H1 (cell line): ENCODE data around the gene TBC1D4. TPM values are rescaled to one million over a fixed set of nuclear protein-coding genes. Genes with fewer than 3 reads are reported as not detected.

Experiments used
- CTCF ChIA-PET: fragments of 300-600 bp; sonication (Branson Sonifier 250); formaldehyde crosslinking; loops from one replicate; lab custom pipeline; 2021; ENCODE audit not compliant: partially characterized antibody; lab: Charles Lee
- POLR2A ChIA-PET: fragments of 300-600 bp; sonication (Branson Sonifier 250); formaldehyde crosslinking; loops from one replicate; lab custom pipeline; 2021; ENCODE audit warnings: inconsistent platforms; ENCODE audit not compliant: partially characterized antibody; lab: Charles Lee
- DNase-seq, 2 experiments: peaks; one replicate each; pipeline versions ENCODE4 v3.0.0 to v3.0.0-alpha.2; 2010 to 2022; ENCODE audit warnings: low spot score in 2 of 2, low read depth in 1 of 2, mixed read lengths in 1 of 2
- FAIRE-seq: peaks from 2 replicates; lab custom pipeline; 2011; peaks lifted over from hg19 to GRCh38; lab: Jason Lieb, UNC
- H2AFZ ChIP-seq: 2 replicates; pipeline ENCODE4 v1.8.1; 2012; ENCODE audit warnings: low read length, inconsistent platforms
- H2AK5ac ChIP-seq: 2 replicates; pipeline ENCODE4 v1.6.1; 2013; ENCODE audit warnings: low read depth, low read length
- H2BK120ac ChIP-seq: replicated peaks from 2 replicates; pipeline ENCODE3; 2013; ENCODE audit warnings: low read depth, low read length, inconsistent platforms
- H2BK12ac ChIP-seq: 2 replicates; pipeline ENCODE4 v1.6.1; 2013; ENCODE audit warnings: low read depth, low read length
- H2BK15ac ChIP-seq: 2 replicates; pipeline ENCODE4 v1.6.1; 2013; ENCODE audit warnings: low read length
- H2BK20ac ChIP-seq: 2 replicates; pipeline ENCODE4 v1.6.1; 2013; ENCODE audit warnings: low read length
- H2BK5ac ChIP-seq: 2 replicates; pipeline ENCODE4 v1.6.1; 2013; ENCODE audit warnings: low read depth, low read length
- H3K14ac ChIP-seq: 2 replicates; pipeline ENCODE4 v1.6.1; 2013; ENCODE audit warnings: inconsistent platforms; ENCODE audit not compliant: insufficient read length
- H3K18ac ChIP-seq: 2 replicates; pipeline ENCODE4 v1.6.1; 2013; ENCODE audit warnings: low read length; ENCODE audit errors: extremely low read depth
- H3K23ac ChIP-seq: 2 replicates; pipeline ENCODE4 v1.6.1; 2013; ENCODE audit warnings: inconsistent platforms; ENCODE audit not compliant: insufficient read length
- H3K23me2 ChIP-seq: 2 replicates; pipeline ENCODE4 v1.6.1; 2013; ENCODE audit warnings: low read depth, low read length
- H3K27ac ChIP-seq: 2 replicates; pipeline ENCODE4 v1.6.1; 2011; ENCODE audit warnings: low read depth, low read length, inconsistent platforms
- H3K27me3 ChIP-seq, 4 experiments: replicated peaks in 1 of 4; 1 replicate in 1 of 4; 2 replicates in 3 of 4; pipeline versions ENCODE4 v1.6.1 to v1.8.1; 2011 to 2013; ENCODE audit warnings: low read length in 3 of 4, mild to moderate bottlenecking in 3 of 4, inconsistent platforms in 2 of 4, mixed read lengths in 2 of 4, moderate library complexity in 1 of 4; ENCODE audit not compliant: control insufficient read depth in 3 of 4, insufficient read depth in 3 of 4; ENCODE audit errors: extremely low read depth in 1 of 4
- H3K36me3 ChIP-seq, 4 experiments: 2 replicates each; pipeline versions ENCODE4 v1.6.1 to v1.8.1; 2011 to 2013; ENCODE audit warnings: mild to moderate bottlenecking in 4 of 4, low read length in 3 of 4, moderate library complexity in 2 of 4, control low read depth in 1 of 4, inconsistent platforms in 1 of 4; ENCODE audit not compliant: insufficient read depth in 4 of 4, control insufficient read depth in 2 of 4
- H3K4ac ChIP-seq: replicated peaks from 2 replicates; pipeline ENCODE3; 2013; ENCODE audit warnings: low read length, low read depth, mixed read lengths, inconsistent platforms; ENCODE audit not compliant: insufficient read length
- H3K4me1 ChIP-seq, 4 experiments: replicated peaks in 1 of 4; 1 replicate in 1 of 4; 2 replicates in 3 of 4; pipeline versions ENCODE4 v1.6.1 to v1.8.1; 2011 to 2013; ENCODE audit warnings: low read length in 3 of 4, inconsistent platforms in 2 of 4, mixed read lengths in 1 of 4; ENCODE audit not compliant: insufficient read depth in 4 of 4, control insufficient read depth in 3 of 4
- H3K4me2 ChIP-seq, 2 experiments: 2 replicates each; pipeline versions ENCODE4 v1.6.1 to v1.8.1; 2011 to 2013; ENCODE audit warnings: low read depth in 2 of 2, low read length in 2 of 2, control low read depth in 1 of 2, inconsistent platforms in 1 of 2, mild to moderate bottlenecking in 1 of 2; ENCODE audit not compliant: insufficient read depth in 1 of 2
- H3K4me3 ChIP-seq, 4 experiments: fragments of 200-600, 300-600 bp in 1 of 4; sonication (generic), shearing (Covaris generic), sonication (Bioruptor Twin) in 1 of 4; 2 replicates each; pipeline versions ENCODE4 v1.5.1 to v1.8.1; 2011 to 2016; ENCODE audit warnings: low read length in 4 of 4, low read depth in 3 of 4, control low read depth in 2 of 4, inconsistent platforms in 2 of 4, mild to moderate bottlenecking in 2 of 4, mixed read lengths in 1 of 4, moderate library complexity in 1 of 4; ENCODE audit not compliant: insufficient read depth in 2 of 4; ENCODE audit errors: extremely low read depth in 1 of 4
- H3K56ac ChIP-seq: replicated peaks from 2 replicates; pipeline ENCODE3; 2013; ENCODE audit warnings: low read depth, mild to moderate bottlenecking, mixed read lengths, low read length, inconsistent platforms; ENCODE audit not compliant: insufficient read length
- H3K79me1 ChIP-seq: 2 replicates; pipeline ENCODE4 v1.6.1; 2013; ENCODE audit warnings: low read depth, low read length, control low read depth
- H3K79me2 ChIP-seq, 2 experiments: 2 replicates each; pipeline versions ENCODE4 v1.6.1 to v1.8.1; 2012 to 2013; ENCODE audit warnings: low read length in 2 of 2, mild to moderate bottlenecking in 2 of 2, inconsistent platforms in 1 of 2; ENCODE audit not compliant: insufficient read depth in 2 of 2, control insufficient read depth in 1 of 2
- H3K9ac ChIP-seq, 4 experiments: replicated peaks in 1 of 4; 1 replicate in 1 of 4; 2 replicates in 3 of 4; pipeline versions ENCODE4 v1.6.1 to v1.8.1; 2011 to 2013; ENCODE audit warnings: low read depth in 3 of 4, low read length in 3 of 4, control low read depth in 2 of 4, mild to moderate bottlenecking in 2 of 4, moderate library complexity in 2 of 4, inconsistent platforms in 1 of 4; ENCODE audit errors: extremely low read depth in 1 of 4
- H3K9me3 ChIP-seq, 2 experiments: 2 replicates each; pipeline versions ENCODE4 v1.6.1 to v1.8.1; 2012 to 2013; ENCODE audit warnings: mild to moderate bottlenecking in 2 of 2, moderate library complexity in 2 of 2, control low read depth in 1 of 2, inconsistent platforms in 1 of 2, low read depth in 1 of 2, low read length in 1 of 2, mixed read lengths in 1 of 2; ENCODE audit not compliant: insufficient read depth in 2 of 2
- H4K20me1 ChIP-seq, 2 experiments: replicated peaks in 1 of 2; 2 replicates each; pipeline versions ENCODE3 to v1.8.1; 2011 to 2013; ENCODE audit warnings: inconsistent platforms in 2 of 2, low read length in 2 of 2, mild to moderate bottlenecking in 1 of 2; ENCODE audit not compliant: insufficient read depth in 2 of 2, control insufficient read depth in 1 of 2
- H4K5ac ChIP-seq: 2 replicates; pipeline ENCODE4 v1.6.1; 2013; ENCODE audit warnings: low read length, low read depth, mixed read lengths, inconsistent platforms; ENCODE audit not compliant: insufficient read length
- H4K8ac ChIP-seq: 2 replicates; pipeline ENCODE4 v1.8.0; 2013; ENCODE audit warnings: mild to moderate bottlenecking, moderate library complexity, low read length, inconsistent platforms; ENCODE audit not compliant: insufficient read depth; ENCODE audit errors: extremely low read depth
- H4K91ac ChIP-seq: replicated peaks from 2 replicates; pipeline ENCODE3; 2013; ENCODE audit warnings: low read length, mixed read lengths, inconsistent platforms; ENCODE audit not compliant: insufficient read length
- ASH2L ChIP-seq: fragments of 200-600, 300-600 bp; sonication (generic); IDR thresholded peaks from one replicate; pipeline ENCODE4 v1.7.1; 2017; ENCODE audit warnings: low read length
- CBX8 ChIP-seq: fragments of 300-800, 300-1000 bp; sonication (generic); IDR thresholded peaks from 2 replicates; pipeline ENCODE4 v1.7.1; 2016; ENCODE audit warnings: low read depth, low read length, borderline replicate concordance
- CEBPB ChIP-seq: IDR thresholded peaks from 2 replicates; pipeline ENCODE4 v1.6.1; 2012; ENCODE audit warnings: low read depth, low read length
- CHD1 ChIP-seq: IDR thresholded peaks from 2 replicates; pipeline ENCODE4 v1.6.1; 2012; ENCODE audit warnings: low read depth, low read length, improper control_type of control experiment
- EP300 ChIP-seq, 2 experiments: IDR thresholded peaks; 1 replicate in 1 of 2; 2 replicates in 1 of 2; pipeline ENCODE4 v1.6.1; 2011 to 2012; ENCODE audit warnings: low read depth in 2 of 2, low read length in 2 of 2, mild to moderate bottlenecking in 2 of 2, borderline replicate concordance in 1 of 2, inconsistent platforms in 1 of 2, moderate library complexity in 1 of 2
- GTF2F1 ChIP-seq: IDR thresholded peaks from 2 replicates; pipeline ENCODE4 v1.6.1; 2012; ENCODE audit warnings: low read depth, low read length, improper control_type of control experiment, borderline replicate concordance
- RFX5 ChIP-seq: IDR thresholded peaks from 2 replicates; pipeline ENCODE4 v1.6.1; 2011; ENCODE audit warnings: low read depth, low read length, improper control_type of control experiment, borderline replicate concordance
- RNF2 ChIP-seq: fragments of 200-900, 300-1000 bp; sonication (generic); IDR thresholded peaks from 2 replicates; pipeline ENCODE4 v1.7.1; 2016; ENCODE audit warnings: borderline replicate concordance, low read depth, mild to moderate bottlenecking, antibody characterized with exemption, low read length; ENCODE audit not compliant: poor library complexity, severe bottlenecking; ENCODE audit errors: missing control alignments
- SP1 ChIP-seq: IDR thresholded peaks from 2 replicates; pipeline ENCODE4 v1.6.1; 2011; ENCODE audit warnings: low read depth, low read length
- SP2 ChIP-seq: IDR thresholded peaks from 2 replicates; pipeline ENCODE4 v1.6.1; 2012; ENCODE audit warnings: mild to moderate bottlenecking, low read length, inconsistent platforms
- TBP ChIP-seq: IDR thresholded peaks from 2 replicates; pipeline ENCODE4 v1.6.1; 2011; ENCODE audit warnings: low read depth, low read length, improper control_type of control experiment
- WGBS, 2 experiments: shearing (Covaris generic) in 1 of 2; methylation state at CpG; one replicate each; pipeline versions ENCODE4 v1.1.6 to v1.1.7; 2013 to 2015; ENCODE audit warnings: low lambda C conversion rate in 2 of 2, mixed read lengths in 2 of 2, inconsistent platforms in 1 of 2, low coverage in 1 of 2, missing lambda C conversion rate in 1 of 2; ENCODE audit not compliant: insufficient replicate concordance in 2 of 2, insufficient coverage in 1 of 2, insufficient read length in 1 of 2; ENCODE audit errors: extremely low coverage in 1 of 2, missing lambda C conversion rate in 1 of 2; 5-methylcytosine and 5-hydroxymethylcytosine counted together
- polyA plus RNA-seq, 7 experiments: library from polyadenylated mRNA; depleted of rRNA in 3 of 7; stranded (reverse) in 5 of 7; unstranded in 2 of 7; fragments of >200 nt in 5 of 7; fragments of 200-250 nt in 2 of 7; gene quantifications; 1 replicate in 5 of 7; 2 replicates in 1 of 7; 4 replicates in 1 of 7; pipeline versions ENCODE4 v1.2.1 to v1.2.3, GENCODE V29; 2011 to 2013; ENCODE audit warnings: missing spikeins in 2 of 7, mixed read lengths in 2 of 7
- total RNA-seq: library from RNA; stranded (reverse); fragmentation: NEBNext Ultra II Directional; extraction: Animal tissue kit (Norgen Biotek cat#: 25700); gene quantifications from 2 replicates; pipeline ENCODE4 v1.2.1, GENCODE V29; 2021
- TF ChIP-seq, protein P1 (sequence below), 3 experiments: IDR thresholded peaks; 1 replicate in 2 of 3; 2 replicates in 1 of 3; pipeline versions ENCODE4 v1.5.1 to v1.6.1; 2011; ENCODE audit warnings: low read length in 3 of 3, mild to moderate bottlenecking in 3 of 3, inconsistent platforms in 2 of 3, low read depth in 1 of 3, moderate library complexity in 1 of 3; ENCODE audit not compliant: insufficient read depth in 1 of 3; ENCODE audit errors: control extremely low read depth in 1 of 3

The TBC1D4 gene
- total and polyA plus RNA-seq, 2 of the 8 experiments (the other 6 are each of a cell fraction or from before 2014, with no cell fraction given) = 16.7 to 39.0 TPM

DNA sequence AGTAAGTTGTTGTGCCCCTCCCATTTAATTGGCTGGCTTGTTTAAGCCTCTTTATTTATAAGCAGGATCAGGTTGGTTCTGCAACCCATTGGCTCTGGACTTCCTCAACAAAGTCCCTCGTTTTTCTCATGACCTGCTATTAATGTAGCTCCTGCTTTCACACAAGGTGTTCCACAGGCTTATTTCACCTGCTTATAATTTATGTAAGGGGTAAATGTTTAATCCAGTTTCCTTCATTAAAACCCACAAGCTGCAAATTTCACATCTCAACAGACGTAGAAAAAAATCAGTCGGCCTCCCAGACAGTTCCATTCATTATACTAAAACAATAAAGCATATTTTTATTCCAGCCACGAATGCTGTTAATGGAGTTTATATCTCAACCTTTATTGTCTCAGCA, 86.1 kb downstream of the TBC1D4 start:
- no peak overlapping the region for H2AFZ ChIP-seq
- H3K36me3 ChIP-seq = no peaks in the 10 kb centered on the region
- H3K79me2 ChIP-seq = peaks cover 0 to 11% of the 10 kb centered on the region in 2 experiments; a peak in 1 of 4 replicates
- WGBS, 2 experiments = 86% methylated on average over 4 of the region's 4 CpGs; no CpG with 5 or more reads in 1 of the 2 experiments
- no peak overlapping the region for H2BK120ac ChIP-seq
- H3K27me3 ChIP-seq = no peaks in the 10 kb centered on the region
- no peak overlapping the region for H3K9ac ChIP-seq
- H3K79me1 ChIP-seq = no peaks in the 10 kb centered on the region; the same call in none of the 2 replicates
- no peaks in the 10 kb centered on the region for H3K4me1 ChIP-seq
- H3K56ac ChIP-seq = no peak overlapping the region
- H3K9me3 ChIP-seq = no peaks in the 10 kb centered on the region
- no peak overlapping the region for H3K14ac ChIP-seq
- no peak overlapping the region for H3K4me2 ChIP-seq
- peaks cover 1% of the 10 kb centered on the region; the same call in 1 of the 2 replicates for H3K23me2 ChIP-seq
- H2BK15ac ChIP-seq = no peak overlapping the region
- H3K27ac ChIP-seq = no peak overlapping the region
- no peak overlapping the region for H2BK20ac ChIP-seq
- H2BK5ac ChIP-seq = no peak overlapping the region
- FAIRE-seq = no peak
- H4K91ac ChIP-seq = no peak overlapping the region
- no peak overlapping the region for H2BK12ac ChIP-seq
- no peak overlapping the region for H3K18ac ChIP-seq
- no peaks in the 10 kb centered on the region for H4K20me1 ChIP-seq
- no peak overlapping the region for H4K8ac ChIP-seq
- H3K4ac ChIP-seq = no peak overlapping the region
- no peak overlapping the region for H4K5ac ChIP-seq
- H3K23ac ChIP-seq = no peak overlapping the region
- ChIA-PET CTCF (no interaction called here), POLR2A (no interaction called here)
- DNase-seq = no peak
- no peak overlapping the region for H2AK5ac ChIP-seq
- H3K4me3 ChIP-seq = no peak overlapping the region
- TF ChIP-seq CEBPB (no peak), ASH2L (no peak), SP1 (no peak), EP300 (IDR thresholded peaks at IDR 0.05; ENCODE audit: borderline replicate concordance in 1 of 2, low read depth in 2 of 2, low read length in 2 of 2) (no peak), SP2 (no peak), CBX8 (no peak), TBP (no peak), RNF2 (no peak), CHD1 (no peak), GTF2F1 (no peak), RFX5 (no peak)
- TF ChIP-seq, protein P1, sequence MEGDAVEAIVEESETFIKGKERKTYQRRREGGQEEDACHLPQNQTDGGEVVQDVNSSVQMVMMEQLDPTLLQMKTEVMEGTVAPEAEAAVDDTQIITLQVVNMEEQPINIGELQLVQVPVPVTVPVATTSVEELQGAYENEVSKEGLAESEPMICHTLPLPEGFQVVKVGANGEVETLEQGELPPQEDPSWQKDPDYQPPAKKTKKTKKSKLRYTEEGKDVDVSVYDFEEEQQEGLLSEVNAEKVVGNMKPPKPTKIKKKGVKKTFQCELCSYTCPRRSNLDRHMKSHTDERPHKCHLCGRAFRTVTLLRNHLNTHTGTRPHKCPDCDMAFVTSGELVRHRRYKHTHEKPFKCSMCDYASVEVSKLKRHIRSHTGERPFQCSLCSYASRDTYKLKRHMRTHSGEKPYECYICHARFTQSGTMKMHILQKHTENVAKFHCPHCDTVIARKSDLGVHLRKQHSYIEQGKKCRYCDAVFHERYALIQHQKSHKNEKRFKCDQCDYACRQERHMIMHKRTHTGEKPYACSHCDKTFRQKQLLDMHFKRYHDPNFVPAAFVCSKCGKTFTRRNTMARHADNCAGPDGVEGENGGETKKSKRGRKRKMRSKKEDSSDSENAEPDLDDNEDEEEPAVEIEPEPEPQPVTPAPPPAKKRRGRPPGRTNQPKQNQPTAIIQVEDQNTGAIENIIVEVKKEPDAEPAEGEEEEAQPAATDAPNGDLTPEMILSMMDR (IDR thresholded peaks at IDR 0.05; ENCODE audit: control extremely low read depth in 1 of 3, insufficient read depth in 1 of 3, low read depth in 1 of 3, low read length in 3 of 3) = no peak
